CD4-positive, alpha-beta T cell treated with Interleukin-4 for 4 hours (primary cell): ENCODE measurements around the gene PIN1.

Experiments used
- DNase-seq: peaks from one replicate; pipeline ENCODE4 v3.0.0-alpha.2; 2020

The PIN1 gene

GRCh38 chr19:9891609-9892373, 56.7 kb downstream of the PIN1 start:
- no peak for DNase-seq
